Upper lobe of left lung (tissue), 6 donors: Measurements from ENCODE around the gene PGPEP1. TPM values are rescaled to one million over a fixed set of nuclear protein-coding genes. Genes with fewer than 3 reads are reported as not detected.
"Not testable (repeated sequence)": the region's sequence is repeated elsewhere in the genome, so short reads cannot be mapped to it uniquely, and the experiment has no call there.

Experiments
- ATAC-seq, 2 donors: fragments of 200-7000 bp; cut with Tn5 transposase; one replicate each; pipeline ENCODE4 v1.9.1; 2022; ENCODE audit warnings: mild to moderate bottlenecking in 2 of 2, moderate library complexity in 2 of 2; ENCODE audit not compliant: low FRiP score in 2 of 2
- DNase-seq, 2 donors: peaks; one replicate each; pipeline ENCODE4 v3.0.0-alpha.2; 2019 to 2020
- H3K27ac ChIP-seq, 4 donors: fragments of 200-600 bp; sonication (generic); one replicate each; pipeline ENCODE4 v1.5.1; 2016 to 2019
- H3K27me3 ChIP-seq, 4 donors: fragments of 200-600 bp; sonication (generic); one replicate each; pipeline ENCODE4 v1.5.1; 2017 to 2019
- H3K36me3 ChIP-seq, 4 donors: fragments of 200-600 bp; sonication (generic); one replicate each; pipeline ENCODE4 v1.5.1; 2016 to 2019
- H3K4me1 ChIP-seq, 4 donors: fragments of 200-600 bp; sonication (generic); one replicate each; pipeline ENCODE4 v1.5.1; 2018 to 2019
- H3K4me3 ChIP-seq, 4 donors: fragments of 200-600 bp; sonication (generic); one replicate each; pipeline ENCODE4 v1.5.1; 2017 to 2019; ENCODE audit warnings: mild to moderate bottlenecking in 2 of 4, moderate library complexity in 1 of 4
- H3K9me3 ChIP-seq, 4 donors: fragments of 200-600 bp; sonication (generic); one replicate each; pipeline ENCODE4 v1.5.1; 2018 to 2019
- CTCF ChIP-seq, 6 experiments: fragments of 450-650 bp in 4 of 6; fragments of 200-600 bp in 2 of 6; sonication (generic) in 2 of 6; IDR thresholded peaks; one replicate each; pipeline ENCODE4 v1.5.1; 2016 to 2019; ENCODE audit warnings: antibody characterized with exemption in 6 of 6
- EP300 ChIP-seq, 4 donors: sonication (generic); formaldehyde crosslinking; IDR thresholded peaks; one replicate each; pipeline ENCODE4 v1.5.1; 2017; ENCODE audit warnings: antibody characterized with exemption in 4 of 4, control low read depth in 2 of 4
- POLR2A ChIP-seq, 4 donors: fragments of 450-650 bp; IDR thresholded peaks; one replicate each; pipeline ENCODE4 v1.5.1; 2016 to 2017; ENCODE audit warnings: antibody characterized with exemption in 4 of 4, mild to moderate bottlenecking in 2 of 4
- POLR2AphosphoS5 ChIP-seq, 2 donors: sonication (generic); formaldehyde crosslinking; IDR thresholded peaks; one replicate each; pipeline ENCODE4 v1.5.1; 2017; ENCODE audit warnings: antibody characterized with exemption in 2 of 2
- WGBS, 2 donors: methylation state at CpG; one replicate each; pipeline ENCODE4 v1.1.5; 2017 to 2018; 5-methylcytosine and 5-hydroxymethylcytosine counted together
- total RNA-seq, 6 donors: library from RNA; depleted of rRNA in 4 of 6; stranded (reverse); fragments of >200 nt in 4 of 6; gene quantifications; one replicate each; pipeline versions ENCODE4 v1.1.0 to v1.2.1, GENCODE V29; 2016 to 2021
- donor health status: DM: no; HTN: no; CAD: no; lungs with moderate emphysema.
- donor health status: DM: no; HTN: yes; CAD: no; lungs with severe emphysema.

PGPEP1 gene
- total RNA-seq, 6 donors from 2014 or later = 15.5 to 42.8 (median 28.1) TPM

GRCh38 chr19:18344582-18344950 is 4.2 kb downstream of the PGPEP1 start:
- H3K27me3 ChIP-seq = no peaks in the 10 kb centered on the region
- no peak overlapping the region for H3K27ac ChIP-seq
- TF ChIP-seq POLR2A (IDR thresholded peaks at IDR 0.05) = no peak
- TF ChIP-seq POLR2AphosphoS5 (IDR thresholded peaks at IDR 0.05) = no peak
- TF ChIP-seq CTCF (IDR thresholded peaks at IDR 0.05) = no peak
- TF ChIP-seq EP300 (IDR thresholded peaks at IDR 0.05) = no peak
- ATAC-seq (no peak), DNase-seq (no peak)
- no peaks in the 10 kb centered on the region for H3K9me3 ChIP-seq
- H3K36me3 ChIP-seq = peaks cover 0 to 14% (median 6%) of the 10 kb centered on the region in 4 donors
- WGBS, 2 donors = 73 to 78% methylated on average over 13 of the region's 13 CpGs
- H3K4me1 ChIP-seq = peaks cover 10 to 17% (median 14%) of the 10 kb centered on the region in 4 donors
- no peak overlapping the region for H3K4me3 ChIP-seq

GRCh38 chr19:18345296-18345695 is 4.9 kb downstream of the PGPEP1 start:
- Histone ChIP-seq H3K4me1 (peaks cover 4 to 10% (median 8%) of the 10 kb centered on the region in 4 donors), H3K4me3 (no peak overlapping the region), H3K9me3 (no peaks in the 10 kb centered on the region), H3K27ac (no peak overlapping the region), H3K27me3 (no peaks in the 10 kb centered on the region), H3K36me3 (peaks cover 0 to 14% (median 6%) of the 10 kb centered on the region in 4 donors)
- WGBS, 2 donors = 94 to 97% methylated on average over 6 of the region's 6 CpGs
- DNase-seq = no peak
- TF ChIP-seq EP300 (IDR thresholded peaks at IDR 0.05) (no peak), POLR2A (IDR thresholded peaks at IDR 0.05) (no peak), CTCF (IDR thresholded peaks at IDR 0.05) (no peak), POLR2AphosphoS5 (IDR thresholded peaks at IDR 0.05) (no peak)
- ATAC-seq = no peak

GRCh38 chr19:18346091-18346490 is 5.7 kb downstream of the PGPEP1 start:
- Histone ChIP-seq H3K9me3 (no peaks in the 10 kb centered on the region), H3K36me3 (peaks cover 0 to 14% (median 6%) of the 10 kb centered on the region in 4 donors), H3K4me1 (peaks cover 3 to 8% (median 7%) of the 10 kb centered on the region in 4 donors), H3K27ac (no peak overlapping the region), H3K27me3 (no peaks in the 10 kb centered on the region), H3K4me3 (no peak overlapping the region)
- TF ChIP-seq POLR2AphosphoS5 (IDR thresholded peaks at IDR 0.05) = no peak
- TF ChIP-seq POLR2A (IDR thresholded peaks at IDR 0.05) = no peak
- no peak for TF ChIP-seq CTCF (IDR thresholded peaks at IDR 0.05)
- TF ChIP-seq EP300 (IDR thresholded peaks at IDR 0.05) = no peak
- DNase-seq (no peak), ATAC-seq (no peak)
- 80% methylated on average over 8 of the region's 8 CpGs for WGBS, 2 donors

GRCh38 chr19:18348171-18348570 is 7.8 kb downstream of the PGPEP1 start:
- Histone ChIP-seq H3K9me3 (no peaks in the 10 kb centered on the region), H3K4me1 (no peaks in the 10 kb centered on the region), H3K36me3 (peaks cover 0 to 18% (median 6%) of the 10 kb centered on the region in 4 donors), H3K27me3 (no peaks in the 10 kb centered on the region), H3K4me3 (no peak overlapping the region), H3K27ac (no peak overlapping the region)
- WGBS, 2 donors = 92 to 94% methylated on average over 13 to 14 of the region's 17 CpGs
- DNase-seq (no peak), ATAC-seq (peak in 1 of 2 donors; percentile 31)
- TF ChIP-seq POLR2AphosphoS5 (IDR thresholded peaks at IDR 0.05) (no peak), EP300 (IDR thresholded peaks at IDR 0.05) (no peak), CTCF (IDR thresholded peaks at IDR 0.05) (no peak), POLR2A (IDR thresholded peaks at IDR 0.05) (no peak)

GRCh38 chr19:18348818-18349339 is 8.5 kb downstream of the PGPEP1 start:
- H3K9me3 ChIP-seq, H3K4me1 ChIP-seq, H3K27me3 ChIP-seq, H3K27ac ChIP-seq, ATAC-seq, H3K4me3 ChIP-seq, DNase-seq: not testable (repeated sequence)
- H3K36me3 ChIP-seq = peaks cover 0 to 18% (median 5%) of the 10 kb centered on the region in 4 donors
- WGBS, 2 donors = 89 to 94% methylated on average over 6 of the region's 6 CpGs
